Karpas-422 (cell line): ENCODE results near the gene NCKAP5. TPM values are rescaled to one million over a fixed set of nuclear protein-coding genes. Genes with fewer than 3 reads are reported as not detected.

ENCODE experiments used
- DNase-seq: peaks from one replicate; pipeline ENCODE4 v3.0.0-alpha.2; 2015
- H2AFZ ChIP-seq: fragments of 200-600 bp; sonication (generic); 2 replicates; pipeline ENCODE4 v1.6.1; 2014; ENCODE audit warnings: antibody characterized with exemption, low read length, mixed read lengths
- H3K27ac ChIP-seq: fragments of 200-600 bp; sonication (generic); 2 replicates; pipeline ENCODE4 v1.5.1; 2014; ENCODE audit warnings: mild to moderate bottlenecking, low read length, moderate library complexity
- H3K27me3 ChIP-seq: fragments of 200-600 bp; sonication (generic); 2 replicates; pipeline ENCODE4 v1.6.1; 2014; ENCODE audit warnings: low read length, mixed read lengths
- H3K36me3 ChIP-seq: fragments of 200-600 bp; sonication (generic); 2 replicates; pipeline ENCODE4 v1.6.1; 2014; ENCODE audit warnings: low read length, mixed read lengths; ENCODE audit not compliant: insufficient read depth
- H3K4me1 ChIP-seq: fragments of 200-600 bp; sonication (generic); 2 replicates; pipeline ENCODE4 v1.6.1; 2014; ENCODE audit warnings: mild to moderate bottlenecking, low read length, mixed read lengths
- H3K4me2 ChIP-seq: fragments of 200-600 bp; sonication (generic); 2 replicates; pipeline ENCODE4 v1.6.1; 2014; ENCODE audit warnings: low read length, low read depth, mild to moderate bottlenecking; ENCODE audit not compliant: poor library complexity, severe bottlenecking
- H3K4me3 ChIP-seq: fragments of 200-600 bp; sonication (generic); 2 replicates; pipeline ENCODE4 v1.5.1; 2014; ENCODE audit warnings: mild to moderate bottlenecking, antibody characterized with exemption, low read length, mixed read lengths
- H3K79me2 ChIP-seq: fragments of 200-600 bp; sonication (generic); 2 replicates; pipeline ENCODE4 v1.6.1; 2014; ENCODE audit warnings: mild to moderate bottlenecking, low read length, mixed read lengths
- H3K9ac ChIP-seq: fragments of 200-600 bp; sonication (generic); 2 replicates; pipeline ENCODE4 v1.6.0; 2014; ENCODE audit warnings: low read length
- H3K9me2 ChIP-seq: fragments of 200-600 bp; sonication (generic), shearing (Covaris generic); replicated peaks from 2 replicates; pipeline ENCODE4 v1.6.0; 2014; ENCODE audit warnings: mild to moderate bottlenecking, low read length, moderate library complexity; ENCODE audit not compliant: insufficient read depth
- H3K9me3 ChIP-seq: fragments of 300-700, 200-600 bp; sonication (generic); 2 replicates; pipeline ENCODE4 v1.6.1; 2014; ENCODE audit warnings: low read length, mixed read lengths
- H4K20me1 ChIP-seq: fragments of 200-600 bp; sonication (generic); 2 replicates; pipeline ENCODE4 v1.6.1; 2014; ENCODE audit warnings: mild to moderate bottlenecking, antibody characterized with exemption, low read length, low read depth; ENCODE audit not compliant: insufficient read depth
- total RNA-seq: library from RNA; depleted of rRNA; stranded (reverse); fragments of >200 nt; shearing (Covaris generic); gene quantifications from 2 replicates; pipeline ENCODE4 v1.2.3, GENCODE V29; 2014; ENCODE audit warnings: low replicate concordance

NCKAP5 gene
- total RNA-seq, 1 experiment from 2014 or later = not detected

DNA sequence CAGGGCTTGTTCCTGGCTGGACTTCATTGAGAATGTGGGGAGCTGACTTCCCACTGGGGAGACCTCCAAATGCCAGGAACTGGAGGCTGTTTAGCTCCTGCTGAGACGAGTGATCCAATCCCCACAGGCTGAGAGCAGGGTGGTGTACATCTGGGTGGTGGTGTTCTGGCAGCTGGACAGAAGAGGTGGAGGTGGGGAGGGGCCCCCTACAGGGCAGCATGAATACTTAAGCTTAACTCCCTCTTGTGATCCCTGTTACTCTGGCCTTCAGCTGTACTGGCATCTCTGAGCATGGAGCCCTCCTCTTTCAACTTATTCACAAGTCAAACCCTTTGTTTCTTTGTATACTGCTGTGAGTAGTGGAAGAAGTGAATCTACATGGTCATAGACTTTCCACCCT, 730.5 kb downstream of the NCKAP5 start:
- no peak for DNase-seq

DNA sequence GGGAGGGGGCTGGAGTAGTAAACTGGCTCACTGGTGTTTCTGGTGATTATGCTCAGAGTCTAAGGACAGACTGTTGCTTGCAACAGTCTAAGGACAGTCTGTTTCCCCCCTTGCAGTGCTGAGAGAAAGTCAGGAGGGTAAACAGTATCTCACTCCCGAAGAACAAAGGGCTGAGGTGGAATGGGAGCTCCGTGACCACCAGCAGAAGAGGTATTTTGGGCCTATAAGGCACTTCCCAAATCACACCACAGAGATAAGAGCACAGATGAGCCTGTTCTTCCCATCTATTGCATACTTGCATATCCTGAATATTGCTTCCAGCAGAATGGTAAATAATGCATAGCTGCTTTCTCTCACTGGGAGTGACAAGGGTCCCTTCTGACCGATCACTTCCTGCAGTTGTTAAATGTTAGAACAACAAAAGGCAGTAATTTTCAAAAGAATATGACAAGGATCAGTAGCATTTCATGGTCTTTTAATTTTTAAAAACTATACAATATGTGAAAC, 737.9 kb downstream of the NCKAP5 start:
- H3K27me3 ChIP-seq = no peaks in the 10 kb centered on the region
- no peak overlapping the region for H3K4me3 ChIP-seq
- no peaks in the 10 kb centered on the region for H3K4me1 ChIP-seq
- no peak overlapping the region for H2AFZ ChIP-seq
- H4K20me1 ChIP-seq = no peaks in the 10 kb centered on the region
- H3K79me2 ChIP-seq = no peaks in the 10 kb centered on the region
- no peaks in the 10 kb centered on the region for H3K9me3 ChIP-seq
- no peak overlapping the region for H3K27ac ChIP-seq
- no peak overlapping the region for H3K4me2 ChIP-seq
- DNase-seq = no peak
- H3K36me3 ChIP-seq = no peaks in the 10 kb centered on the region
- no peaks in the 10 kb centered on the region for H3K9me2 ChIP-seq
- no peak overlapping the region for H3K9ac ChIP-seq

More for the DNA sequence above, 730.5 kb downstream of the NCKAP5 start:
- Histone ChIP-seq H4K20me1 (no peaks in the 10 kb centered on the region), H3K27ac (no peak overlapping the region), H3K9me2 (no peaks in the 10 kb centered on the region), H3K27me3 (no peaks in the 10 kb centered on the region), H3K79me2 (no peaks in the 10 kb centered on the region), H3K9me3 (no peaks in the 10 kb centered on the region), H3K4me1 (no peaks in the 10 kb centered on the region), H3K36me3 (no peaks in the 10 kb centered on the region), H3K4me3 (no peak overlapping the region), H3K4me2 (no peak overlapping the region), H2AFZ (no peak overlapping the region), H3K9ac (no peak overlapping the region)

DNA sequence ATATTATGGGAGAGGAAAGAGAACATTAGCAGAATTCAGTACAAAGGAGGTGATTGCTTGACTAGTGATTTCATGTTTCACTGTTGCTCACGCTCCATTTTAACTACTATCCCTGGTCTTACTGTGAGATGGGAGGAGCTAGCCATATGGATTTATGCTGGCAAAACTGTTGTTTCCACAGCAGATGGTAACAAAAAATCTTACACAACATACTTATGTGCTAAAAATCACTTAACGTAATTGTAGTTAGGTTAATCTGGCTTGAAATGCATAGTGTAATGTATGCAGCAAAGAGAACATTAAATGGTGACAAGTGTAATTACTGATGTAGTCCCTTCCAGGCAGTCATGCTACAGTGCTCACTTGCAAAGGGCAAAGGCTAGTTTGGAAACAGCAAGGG, 742.7 kb downstream of the NCKAP5 start:
- Histone ChIP-seq H3K4me2 (no peak overlapping the region), H3K27me3 (no peaks in the 10 kb centered on the region), H3K9me2 (no peaks in the 10 kb centered on the region), H3K27ac (no peak overlapping the region), H3K36me3 (no peaks in the 10 kb centered on the region), H3K4me3 (no peak overlapping the region), H2AFZ (no peak overlapping the region), H3K4me1 (no peaks in the 10 kb centered on the region), H3K9ac (no peak overlapping the region), H3K79me2 (no peaks in the 10 kb centered on the region), H4K20me1 (no peaks in the 10 kb centered on the region), H3K9me3 (no peaks in the 10 kb centered on the region)
- no peak for DNase-seq

DNA sequence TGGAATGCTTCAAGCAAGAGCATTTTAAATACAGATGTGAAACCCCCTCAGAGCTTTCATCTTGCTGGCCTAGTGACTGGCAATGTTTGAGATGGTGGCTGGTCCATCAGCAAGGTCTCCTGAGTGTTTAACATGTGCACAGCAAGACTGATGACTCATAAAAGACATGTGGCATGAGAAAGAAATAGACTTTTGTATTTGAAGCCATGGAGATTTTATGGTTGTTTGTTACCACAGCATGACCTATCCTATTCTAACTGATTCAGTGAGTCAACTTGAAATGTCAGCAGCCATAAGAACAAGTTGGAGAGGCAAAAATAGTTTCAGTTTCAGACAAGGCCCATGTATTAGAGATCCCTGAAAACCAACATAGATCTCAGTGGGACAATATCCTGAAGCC, 743.5 kb downstream of the NCKAP5 start:
- H2AFZ ChIP-seq = no peak overlapping the region
- no peaks in the 10 kb centered on the region for H3K79me2 ChIP-seq
- no peaks in the 10 kb centered on the region for H4K20me1 ChIP-seq
- H3K9me3 ChIP-seq = no peaks in the 10 kb centered on the region
- H3K4me3 ChIP-seq = no peak overlapping the region
- H3K9me2 ChIP-seq = no peaks in the 10 kb centered on the region
- no peaks in the 10 kb centered on the region for H3K4me1 ChIP-seq
- no peak for DNase-seq
- no peak overlapping the region for H3K9ac ChIP-seq
- no peaks in the 10 kb centered on the region for H3K27me3 ChIP-seq
- H3K4me2 ChIP-seq = no peak overlapping the region
- no peak overlapping the region for H3K27ac ChIP-seq
- no peaks in the 10 kb centered on the region for H3K36me3 ChIP-seq

DNA sequence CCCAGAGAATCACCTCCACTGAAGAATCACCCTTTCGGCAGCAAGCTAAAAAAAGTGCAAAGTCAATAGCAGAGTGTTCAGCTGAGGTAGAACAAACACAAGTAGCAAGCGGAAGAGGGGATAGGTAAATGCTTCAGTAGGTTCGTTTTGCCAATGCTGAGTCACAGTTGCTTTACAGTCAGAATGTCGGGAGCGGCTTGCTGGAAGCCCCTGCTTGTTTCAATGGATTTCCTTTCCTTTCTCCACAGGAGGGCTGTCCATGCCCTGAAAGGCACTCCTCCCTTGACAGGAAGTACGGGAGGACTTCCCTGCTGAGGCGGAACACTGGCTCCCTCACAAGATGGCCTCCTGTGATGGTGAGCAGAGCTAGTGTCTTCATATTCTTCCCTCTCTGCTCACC, 752.0 kb downstream of the NCKAP5 start:
- H3K4me2 ChIP-seq = no peak overlapping the region
- no peaks in the 10 kb centered on the region for H3K9me2 ChIP-seq
- no peak overlapping the region for H3K27ac ChIP-seq
- H3K4me3 ChIP-seq = no peak overlapping the region
- H2AFZ ChIP-seq = no peak overlapping the region
- H4K20me1 ChIP-seq = no peaks in the 10 kb centered on the region
- H3K79me2 ChIP-seq = no peaks in the 10 kb centered on the region
- H3K27me3 ChIP-seq = no peaks in the 10 kb centered on the region; the same call in 1 of the 2 replicates
- H3K4me1 ChIP-seq = no peaks in the 10 kb centered on the region
- no peaks in the 10 kb centered on the region for H3K9me3 ChIP-seq
- H3K9ac ChIP-seq = no peak overlapping the region
- H3K36me3 ChIP-seq = no peaks in the 10 kb centered on the region
- DNase-seq = no peak

DNA sequence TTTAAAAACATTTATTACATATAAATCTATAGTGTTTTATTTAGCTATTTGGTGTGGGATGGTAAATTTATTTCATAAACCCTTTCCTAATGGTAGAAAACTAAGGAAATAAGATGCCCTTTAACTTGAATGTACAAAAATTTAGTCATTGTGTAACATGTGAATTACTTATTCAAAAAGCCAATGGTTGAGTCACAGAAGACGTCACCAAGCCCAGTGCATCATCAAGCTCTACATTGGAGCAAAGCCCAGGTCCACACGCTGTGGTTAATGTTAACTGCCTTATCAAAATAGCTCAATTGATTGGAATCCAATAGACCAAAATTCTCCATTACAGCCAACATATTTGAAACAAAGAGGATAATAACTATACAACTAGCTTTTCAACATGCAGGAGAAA, 752.7 kb downstream of the NCKAP5 start:
- Histone ChIP-seq H3K27me3 (no peaks in the 10 kb centered on the region; the same call in 1 of the 2 replicates), H3K9me3 (no peaks in the 10 kb centered on the region), H3K4me1 (no peaks in the 10 kb centered on the region), H3K79me2 (no peaks in the 10 kb centered on the region), H2AFZ (no peak overlapping the region), H3K4me3 (no peak overlapping the region), H3K36me3 (no peaks in the 10 kb centered on the region), H3K9me2 (no peaks in the 10 kb centered on the region), H3K9ac (no peak overlapping the region), H4K20me1 (no peaks in the 10 kb centered on the region), H3K27ac (no peak overlapping the region), H3K4me2 (no peak overlapping the region)
- no peak for DNase-seq

DNA sequence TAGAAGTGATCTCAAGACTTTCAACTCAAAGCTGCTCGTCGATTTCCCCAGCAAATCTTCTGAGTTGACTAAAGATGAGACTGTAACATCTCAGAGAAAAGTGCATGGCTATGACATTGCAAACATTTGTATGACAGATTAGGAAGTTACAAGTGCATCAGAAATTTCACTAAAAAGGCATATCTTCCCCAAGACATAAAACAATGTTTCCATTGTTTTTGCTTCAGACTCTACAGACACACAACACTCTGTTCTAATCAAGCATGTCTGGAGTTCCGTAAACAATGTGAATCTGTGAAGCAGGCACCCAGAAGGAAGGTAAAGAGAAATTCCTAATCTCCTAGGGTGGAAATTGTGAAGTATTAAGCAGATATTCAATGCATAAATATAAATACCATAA, 753.6 kb downstream of the NCKAP5 start:
- Histone ChIP-seq H3K9me2 (no peaks in the 10 kb centered on the region), H3K36me3 (no peaks in the 10 kb centered on the region), H3K79me2 (no peaks in the 10 kb centered on the region), H3K9me3 (no peaks in the 10 kb centered on the region), H2AFZ (no peak overlapping the region), H3K4me2 (no peak overlapping the region), H3K27ac (no peak overlapping the region), H3K27me3 (no peaks in the 10 kb centered on the region; the same call in 1 of the 2 replicates), H4K20me1 (no peaks in the 10 kb centered on the region), H3K4me1 (no peaks in the 10 kb centered on the region), H3K9ac (no peak overlapping the region), H3K4me3 (no peak overlapping the region)
- DNase-seq = no peak

DNA sequence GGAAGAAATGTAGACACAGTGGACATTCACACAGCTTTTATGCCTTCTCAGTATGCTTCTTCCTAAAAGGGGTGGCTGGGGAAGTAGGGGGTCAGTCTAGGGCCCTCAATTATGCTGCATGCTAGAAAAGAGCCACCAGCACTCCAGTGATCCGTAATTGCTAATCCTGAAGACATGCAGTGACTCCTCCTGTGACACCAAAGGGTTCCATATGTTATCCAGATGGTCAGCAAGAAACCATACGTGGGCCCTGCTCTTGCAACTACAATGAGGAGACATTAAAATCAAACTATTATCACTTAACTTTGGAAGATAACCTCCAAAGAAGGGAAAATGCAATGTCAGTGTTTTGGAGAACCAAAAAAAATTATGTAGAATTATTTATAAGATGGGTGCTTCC, 754.8 kb downstream of the NCKAP5 start:
- Histone ChIP-seq H3K4me2 (no peak overlapping the region), H3K27me3 (no peaks in the 10 kb centered on the region; the same call in 1 of the 2 replicates), H2AFZ (no peak overlapping the region), H3K9ac (no peak overlapping the region), H3K9me3 (no peaks in the 10 kb centered on the region), H3K9me2 (no peaks in the 10 kb centered on the region), H3K4me1 (no peaks in the 10 kb centered on the region), H3K79me2 (no peaks in the 10 kb centered on the region), H3K36me3 (no peaks in the 10 kb centered on the region), H3K4me3 (no peak overlapping the region), H3K27ac (no peak overlapping the region), H4K20me1 (no peaks in the 10 kb centered on the region)
- DNase-seq = no peak
